ENCODE data around the gene KBTBD7.

DNA sequence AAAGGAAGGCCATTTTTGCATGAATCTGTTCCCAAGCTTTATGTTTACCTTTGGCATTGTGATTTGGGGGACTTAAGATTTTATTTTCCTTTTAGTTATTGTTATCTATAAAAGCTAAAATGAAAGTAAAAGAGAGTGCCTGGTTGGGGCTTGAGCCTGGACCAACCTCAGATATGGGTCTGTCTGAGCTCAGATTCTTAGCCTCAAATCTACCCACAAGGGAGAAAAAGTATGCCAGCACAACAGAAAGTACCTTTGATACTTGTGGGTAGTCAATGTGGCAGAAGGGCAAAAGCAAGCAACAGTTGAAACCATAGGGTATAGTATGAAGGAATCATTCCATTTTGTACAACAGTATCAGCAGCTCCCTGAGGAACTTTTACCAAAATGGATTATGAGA is 35.2 kb downstream of the KBTBD7 start:
- TF ChIP-seq, protein P1, sequence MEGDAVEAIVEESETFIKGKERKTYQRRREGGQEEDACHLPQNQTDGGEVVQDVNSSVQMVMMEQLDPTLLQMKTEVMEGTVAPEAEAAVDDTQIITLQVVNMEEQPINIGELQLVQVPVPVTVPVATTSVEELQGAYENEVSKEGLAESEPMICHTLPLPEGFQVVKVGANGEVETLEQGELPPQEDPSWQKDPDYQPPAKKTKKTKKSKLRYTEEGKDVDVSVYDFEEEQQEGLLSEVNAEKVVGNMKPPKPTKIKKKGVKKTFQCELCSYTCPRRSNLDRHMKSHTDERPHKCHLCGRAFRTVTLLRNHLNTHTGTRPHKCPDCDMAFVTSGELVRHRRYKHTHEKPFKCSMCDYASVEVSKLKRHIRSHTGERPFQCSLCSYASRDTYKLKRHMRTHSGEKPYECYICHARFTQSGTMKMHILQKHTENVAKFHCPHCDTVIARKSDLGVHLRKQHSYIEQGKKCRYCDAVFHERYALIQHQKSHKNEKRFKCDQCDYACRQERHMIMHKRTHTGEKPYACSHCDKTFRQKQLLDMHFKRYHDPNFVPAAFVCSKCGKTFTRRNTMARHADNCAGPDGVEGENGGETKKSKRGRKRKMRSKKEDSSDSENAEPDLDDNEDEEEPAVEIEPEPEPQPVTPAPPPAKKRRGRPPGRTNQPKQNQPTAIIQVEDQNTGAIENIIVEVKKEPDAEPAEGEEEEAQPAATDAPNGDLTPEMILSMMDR (IDR thresholded peaks at IDR 0.05): no peak
- TF ChIP-seq, protein P2, sequence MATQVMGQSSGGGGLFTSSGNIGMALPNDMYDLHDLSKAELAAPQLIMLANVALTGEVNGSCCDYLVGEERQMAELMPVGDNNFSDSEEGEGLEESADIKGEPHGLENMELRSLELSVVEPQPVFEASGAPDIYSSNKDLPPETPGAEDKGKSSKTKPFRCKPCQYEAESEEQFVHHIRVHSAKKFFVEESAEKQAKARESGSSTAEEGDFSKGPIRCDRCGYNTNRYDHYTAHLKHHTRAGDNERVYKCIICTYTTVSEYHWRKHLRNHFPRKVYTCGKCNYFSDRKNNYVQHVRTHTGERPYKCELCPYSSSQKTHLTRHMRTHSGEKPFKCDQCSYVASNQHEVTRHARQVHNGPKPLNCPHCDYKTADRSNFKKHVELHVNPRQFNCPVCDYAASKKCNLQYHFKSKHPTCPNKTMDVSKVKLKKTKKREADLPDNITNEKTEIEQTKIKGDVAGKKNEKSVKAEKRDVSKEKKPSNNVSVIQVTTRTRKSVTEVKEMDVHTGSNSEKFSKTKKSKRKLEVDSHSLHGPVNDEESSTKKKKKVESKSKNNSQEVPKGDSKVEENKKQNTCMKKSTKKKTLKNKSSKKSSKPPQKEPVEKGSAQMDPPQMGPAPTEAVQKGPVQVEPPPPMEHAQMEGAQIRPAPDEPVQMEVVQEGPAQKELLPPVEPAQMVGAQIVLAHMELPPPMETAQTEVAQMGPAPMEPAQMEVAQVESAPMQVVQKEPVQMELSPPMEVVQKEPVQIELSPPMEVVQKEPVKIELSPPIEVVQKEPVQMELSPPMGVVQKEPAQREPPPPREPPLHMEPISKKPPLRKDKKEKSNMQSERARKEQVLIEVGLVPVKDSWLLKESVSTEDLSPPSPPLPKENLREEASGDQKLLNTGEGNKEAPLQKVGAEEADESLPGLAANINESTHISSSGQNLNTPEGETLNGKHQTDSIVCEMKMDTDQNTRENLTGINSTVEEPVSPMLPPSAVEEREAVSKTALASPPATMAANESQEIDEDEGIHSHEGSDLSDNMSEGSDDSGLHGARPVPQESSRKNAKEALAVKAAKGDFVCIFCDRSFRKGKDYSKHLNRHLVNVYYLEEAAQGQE (IDR thresholded peaks at IDR 0.05; ENCODE audit: insufficient read depth in 1 of 2, low read depth in 2 of 2, low read length in 1 of 2): no peak
